Heart left ventricle (tissue), 16 donors: ENCODE data around the gene FNTB. TPM values are rescaled to one million over a fixed set of nuclear protein-coding genes. Genes with fewer than 3 reads are reported as not detected.

Source experiments
- ATAC-seq, 4 donors: fragments of 200-7000 bp; cut with Tn5 transposase; one replicate each; pipeline ENCODE4 v1.9.1; 2020 to 2022; ENCODE audit warnings: moderate library complexity in 4 of 4, mild to moderate bottlenecking in 3 of 4, moderate number of reproducible peaks in 1 of 4
- DNase-seq, 5 donors: peaks; one replicate each; pipeline ENCODE4 v3.0.0-alpha.2; 2020
- H3K27ac ChIP-seq, 12 donors: fragments of 200-600 bp; sonication (generic) in 4 of 12; one replicate each; pipeline versions ENCODE4 v1.5.0 to v1.8.0; 2016 to 2022; ENCODE audit warnings: mild to moderate bottlenecking in 2 of 12
- H3K27me3 ChIP-seq, 9 donors: fragments of 200-600 bp; sonication (generic) in 2 of 9; one replicate each; pipeline versions ENCODE4 v1.5.1 to v1.8.0; 2016 to 2022; ENCODE audit warnings: mild to moderate bottlenecking in 3 of 9
- H3K36me3 ChIP-seq, 9 donors: fragments of 200-600 bp; sonication (generic) in 2 of 9; one replicate each; pipeline versions ENCODE4 v1.5.0 to v1.8.0; 2018 to 2022; ENCODE audit warnings: mild to moderate bottlenecking in 2 of 9
- H3K4me1 ChIP-seq, 12 donors: fragments of 200-600 bp; sonication (generic) in 4 of 12; one replicate each; pipeline versions ENCODE4 v1.5.0 to v1.8.0; 2016 to 2022; ENCODE audit warnings: mild to moderate bottlenecking in 3 of 12
- H3K4me3 ChIP-seq, 12 donors: fragments of 200-600 bp; sonication (generic) in 4 of 12; one replicate each; pipeline versions ENCODE4 v1.5.0 to v1.8.0; 2017 to 2022; ENCODE audit warnings: mild to moderate bottlenecking in 9 of 12, moderate library complexity in 4 of 12
- H3K9me3 ChIP-seq, 12 donors: fragments of 200-600 bp; sonication (generic) in 4 of 12; one replicate each; pipeline versions ENCODE4 v1.5.0 to v1.8.0; 2016 to 2022; ENCODE audit warnings: mild to moderate bottlenecking in 1 of 12
- POLR2A ChIP-seq, 2 donors: fragments of 450-650 bp; IDR thresholded peaks; one replicate each; pipeline ENCODE4 v1.6.1; 2017; ENCODE audit warnings: antibody characterized with exemption in 2 of 2, mild to moderate bottlenecking in 2 of 2, moderate library complexity in 2 of 2
- WGBS, 4 donors: extraction: QIAGEN DNeasy Blood & Tissue Kit in 2 of 4; methylation state at CpG; one replicate each; pipeline versions ENCODE4 v1.1.5 to v1.1.7; 2013 to 2018; 5-methylcytosine and 5-hydroxymethylcytosine counted together
- intact Hi-C, 10 donors: fragments of 100-400 bp; cut with DNase I; formaldehyde crosslinking; loops; one replicate each; pipeline versions ENCODE4 v1.11.1 to v1.14.2; 2022
- polyA plus RNA-seq, 2 donors: library from polyadenylated mRNA; stranded (reverse); fragments of 200-250 nt; gene quantifications; one replicate each; pipeline ENCODE4 v1.2.3, GENCODE V29; 2013
- total RNA-seq, 9 donors: library from RNA; depleted of rRNA in 2 of 9; stranded (reverse); fragments of >200 nt in 2 of 9; fragmentation: NEBNext Ultra II Directional in 3 of 9; extraction: Animal tissue kit (Norgen Biotek cat#: 25700) in 3 of 9; gene quantifications; one replicate each; pipeline versions ENCODE4 v1.1.0 to v1.2.4, GENCODE V29; 2016 to 2023
- TF ChIP-seq, protein P1 (sequence below), 12 donors: fragments of 200-600 bp; sonication (generic) in 4 of 12; IDR thresholded peaks; one replicate each; pipeline versions ENCODE4 v1.5.0 to v1.8.0; 2018 to 2022; ENCODE audit warnings: antibody characterized with exemption in 12 of 12, mild to moderate bottlenecking in 5 of 12
- donor health status: ischemic (EF 13 %, LVEDD 7.1; RV severe dilation, severe dysfunction).
- donor health status: healthy with polysubstance abuse.
- donor health status: DM: no; HTN: yes; CAD: no.
- donor health status: DM: no; HTN: no; CAD: no.
- donor health status: ischemic (EF 25% LVEDD 6.9; RV normal size, moderate dysfunction).
- donor health status: ischemic (EF 25% LVEDD 5.7; RV mildly dilated, moderate dysfunction).
- donor health status: healthy.
- donor health status: DM: yes; HTN: yes; CAD: no.
- donor health status: ischemic (EF 35%, LVEDD 5.7; RV mildly dilated, moderate dysfunction).
- donor health status: nonischemic (EF 11% LVEDD 7.7; RV severe dilation, severe dysfunction).
- donor health status: DM: yes; HTN: yes; CAD: no.
- donor health status: PGD.
- donor health status: ischemic (EF 29% LVEDD 5.4; RV normal size, mild dysfunction).
- donor health status: nonischemic (EF 23%, LVEDD 6.1; RV moderate dilation, normal function).

Gene FNTB
- total and polyA plus RNA-seq, 11 donors = 10.5 to 22.5 (median 16.7) TPM

- TF ChIP-seq, protein P1, sequence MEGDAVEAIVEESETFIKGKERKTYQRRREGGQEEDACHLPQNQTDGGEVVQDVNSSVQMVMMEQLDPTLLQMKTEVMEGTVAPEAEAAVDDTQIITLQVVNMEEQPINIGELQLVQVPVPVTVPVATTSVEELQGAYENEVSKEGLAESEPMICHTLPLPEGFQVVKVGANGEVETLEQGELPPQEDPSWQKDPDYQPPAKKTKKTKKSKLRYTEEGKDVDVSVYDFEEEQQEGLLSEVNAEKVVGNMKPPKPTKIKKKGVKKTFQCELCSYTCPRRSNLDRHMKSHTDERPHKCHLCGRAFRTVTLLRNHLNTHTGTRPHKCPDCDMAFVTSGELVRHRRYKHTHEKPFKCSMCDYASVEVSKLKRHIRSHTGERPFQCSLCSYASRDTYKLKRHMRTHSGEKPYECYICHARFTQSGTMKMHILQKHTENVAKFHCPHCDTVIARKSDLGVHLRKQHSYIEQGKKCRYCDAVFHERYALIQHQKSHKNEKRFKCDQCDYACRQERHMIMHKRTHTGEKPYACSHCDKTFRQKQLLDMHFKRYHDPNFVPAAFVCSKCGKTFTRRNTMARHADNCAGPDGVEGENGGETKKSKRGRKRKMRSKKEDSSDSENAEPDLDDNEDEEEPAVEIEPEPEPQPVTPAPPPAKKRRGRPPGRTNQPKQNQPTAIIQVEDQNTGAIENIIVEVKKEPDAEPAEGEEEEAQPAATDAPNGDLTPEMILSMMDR (IDR thresholded peaks at IDR 0.05) = no peak
- no peak for TF ChIP-seq POLR2A (IDR thresholded peaks at IDR 0.05)
- intact Hi-C loops = loop anchor here in 2 of 10 donors (5.0 to 10.0 kb wide), 2 partner anchors 63 to 66 kb away; partner anchors contain the start of gene MAX (in 2 of the 2)
- DNase-seq (no peak), ATAC-seq (no peak)
- Histone ChIP-seq H3K36me3 (peaks cover 0 to 34% (median 19%) of the 10 kb centered on the region in 9 donors), H3K4me1 (peaks cover 0 to 26% (median 14%) of the 10 kb centered on the region in 12 donors), H3K9me3 (no peaks in the 10 kb centered on the region), H3K27ac (no peak overlapping the region), H3K4me3 (no peak overlapping the region), H3K27me3 (no peaks in the 10 kb centered on the region)
- 78 to 94% (median 86%) methylated on average over 2 of the region's 2 CpGs for WGBS, 4 donors
Measured at GRCh38 chr14:65038966-65039365, 52.3 kb downstream of the FNTB start.

DNA sequence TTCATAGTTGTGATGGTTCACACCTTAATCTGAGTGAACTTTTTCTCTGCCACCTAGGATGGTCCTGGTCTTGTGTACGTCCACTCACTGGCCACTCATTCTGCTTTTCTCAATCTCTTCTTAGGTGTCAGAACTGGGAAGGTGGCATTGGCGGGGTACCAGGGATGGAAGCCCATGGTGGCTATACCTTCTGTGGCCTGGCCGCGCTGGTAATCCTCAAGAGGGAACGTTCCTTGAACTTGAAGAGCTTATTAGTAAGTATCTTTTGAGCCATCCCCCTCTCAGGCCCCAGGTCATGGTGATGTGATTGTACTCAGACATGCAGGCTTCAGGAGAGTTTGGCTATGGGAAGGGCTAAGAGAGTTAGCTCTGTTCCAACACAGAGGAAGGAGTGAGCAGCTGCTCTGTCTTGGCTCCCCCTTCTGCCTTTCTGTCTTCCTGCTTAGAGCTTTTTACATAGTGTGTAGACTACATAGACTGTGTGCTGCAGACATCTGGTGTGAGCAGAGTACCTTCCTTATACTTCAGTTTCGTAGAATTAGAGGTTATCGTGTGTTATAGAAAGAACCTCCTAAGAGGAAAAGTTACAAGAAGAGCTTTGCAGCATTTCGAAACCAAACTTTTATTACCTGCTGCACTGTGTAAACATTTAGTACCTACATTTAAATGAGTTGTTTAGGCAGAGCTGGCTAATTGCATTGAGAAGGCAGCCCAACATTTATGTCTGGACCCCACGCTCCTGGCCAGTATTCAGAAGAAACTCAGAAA lies 54.2 kb downstream of the FNTB start:
- Histone ChIP-seq H3K4me3 (no peak overlapping the region), H3K27ac (no peak overlapping the region), H3K27me3 (no peaks in the 10 kb centered on the region), H3K4me1 (peaks cover 0 to 25% (median 2%) of the 10 kb centered on the region in 12 donors), H3K36me3 (peaks cover 0 to 45% (median 26%) of the 10 kb centered on the region in 9 donors), H3K9me3 (no peaks in the 10 kb centered on the region)
- no peak for DNase-seq
- intact Hi-C loops = no loop called here
- no peak for ATAC-seq
- no peak for TF ChIP-seq POLR2A (IDR thresholded peaks at IDR 0.05)
- TF ChIP-seq, protein P1 (IDR thresholded peaks at IDR 0.05) = no peak
- 92 to 96% (median 95%) methylated on average over 9 of the region's 9 CpGs for WGBS, 4 donors

DNA sequence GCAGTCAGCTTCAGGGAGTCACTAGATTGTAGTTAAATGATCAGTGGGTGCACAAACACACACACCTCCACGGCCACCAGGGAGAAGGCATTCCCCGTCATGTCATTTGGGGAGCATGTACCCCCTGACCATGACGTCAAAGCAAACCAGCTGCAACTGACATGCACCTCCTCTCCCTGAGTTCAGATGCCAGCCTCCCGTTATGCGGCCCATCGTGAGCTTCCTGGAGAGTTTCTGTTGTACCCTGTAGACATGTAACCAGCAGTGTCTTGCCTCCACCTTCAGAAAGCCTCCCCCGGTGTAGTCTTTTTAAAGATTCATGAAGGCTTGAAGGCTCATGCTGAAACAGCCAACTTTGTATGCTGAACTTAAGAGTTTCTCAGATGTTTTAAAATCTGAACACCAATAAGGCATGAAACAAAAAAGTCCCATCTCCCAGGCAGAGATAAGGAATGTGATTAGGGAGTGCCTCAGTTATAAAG lies 54.8 kb downstream of the FNTB start:
- no peak overlapping the region for H3K27ac ChIP-seq
- no peak overlapping the region for H3K4me3 ChIP-seq
- whole genome bisulfite sequencing, 4 donors = 92 to 97% (median 95%) methylated on average over 7 of the region's 7 CpGs
- peaks cover 0 to 32% (median 1%) of the 10 kb centered on the region in 12 donors for H3K4me1 ChIP-seq
- no peaks in the 10 kb centered on the region for H3K9me3 ChIP-seq
- TF ChIP-seq, protein P1 (IDR thresholded peaks at IDR 0.05) = no peak
- no peak for TF ChIP-seq POLR2A (IDR thresholded peaks at IDR 0.05)
- ATAC-seq (peak in 1 of 4 donors; percentile 17), DNase-seq (no peak)
- H3K36me3 ChIP-seq = peaks cover 0 to 48% (median 26%) of the 10 kb centered on the region in 9 donors
- no peaks in the 10 kb centered on the region for H3K27me3 ChIP-seq
- intact Hi-C loops = no loop called here

- Histone ChIP-seq H3K27me3 (no peaks in the 10 kb centered on the region), H3K36me3 (peaks cover 0 to 52% (median 27%) of the 10 kb centered on the region in 9 donors), H3K4me3 (no peak overlapping the region), H3K4me1 (peaks cover 0 to 40% (median 3%) of the 10 kb centered on the region in 12 donors), H3K27ac (peak overlapping the region in 1 of 12 donors; percentile 75), H3K9me3 (no peaks in the 10 kb centered on the region)
- DNase-seq (no peak), ATAC-seq (no peak)
- 90 to 95% (median 92%) methylated on average over 3 of the region's 3 CpGs for WGBS, 4 donors
- TF ChIP-seq POLR2A (IDR thresholded peaks at IDR 0.05) = no peak
- TF ChIP-seq, protein P1 (IDR thresholded peaks at IDR 0.05) = no peak
- intact Hi-C loops = no loop called here
Measured at GRCh38 chr14:65042296-65042695, 55.6 kb downstream of the FNTB start.
